ENCODE measurements around the gene TMED3. TPM values are rescaled to one million over a fixed set of nuclear protein-coding genes. Genes with fewer than 3 reads are reported as not detected.

The TMED3 gene
- total and polyA plus RNA-seq, 12 donors = 13.0 to 38.5 (median 17.4) TPM

- DNase-seq (no peak), ATAC-seq (no peak)
- no peak overlapping the region for H3K4me3 ChIP-seq
- peaks cover 0 to 5% (median 0%) of the 10 kb centered on the region in 9 donors for H3K4me1 ChIP-seq
- H3K27ac ChIP-seq = no peak overlapping the region
- no peaks in the 10 kb centered on the region for H3K27me3 ChIP-seq
- no peaks in the 10 kb centered on the region for H3K36me3 ChIP-seq
- no peak for TF ChIP-seq CTCF (IDR thresholded peaks at IDR 0.05)
- WGBS, 2 donors = 85 to 89% methylated on average over 1 of the region's 1 CpG
- intact Hi-C loops (cut with DNase I) = no loop called here
- H3K9me3 ChIP-seq = no peaks in the 10 kb centered on the region
These were observed 41.3 kb downstream of the TMED3 start for GRCh38 chr15:79352206-79352605.

- no peak for ATAC-seq
- Histone ChIP-seq H3K36me3 (no peaks in the 10 kb centered on the region), H3K9me3 (no peaks in the 10 kb centered on the region), H3K27ac (no peak overlapping the region), H3K27me3 (peaks cover 0 to 3% (median 0%) of the 10 kb centered on the region in 7 donors), H3K4me3 (no peak overlapping the region), H3K4me1 (no peaks in the 10 kb centered on the region)
- WGBS, 2 donors = 94% methylated on average over 3 of the region's 3 CpGs
- intact Hi-C loops (cut with DNase I) = no loop called here
- no peak for DNase-seq
- no peak for TF ChIP-seq CTCF (IDR thresholded peaks at IDR 0.05)
These were observed 46.7 kb downstream of the TMED3 start for GRCh38 chr15:79357566-79357965.

- no peaks in the 10 kb centered on the region for H3K4me1 ChIP-seq
- H3K27me3 ChIP-seq = peaks cover 0 to 3% (median 0%) of the 10 kb centered on the region in 7 donors
- no peak overlapping the region for H3K4me3 ChIP-seq
- no peaks in the 10 kb centered on the region for H3K36me3 ChIP-seq
- DNase-seq = no peak
- no peak for TF ChIP-seq CTCF (IDR thresholded peaks at IDR 0.05)
- intact Hi-C loops (cut with DNase I) = no loop called here
- no peaks in the 10 kb centered on the region for H3K9me3 ChIP-seq
- WGBS, 2 donors = 74 to 80% methylated on average over 3 of the region's 3 CpGs
- no peak overlapping the region for H3K27ac ChIP-seq
- no peak for ATAC-seq
These were observed 47.2 kb downstream of the TMED3 start for GRCh38 chr15:79358069-79358468.

GRCh38 chr15:79364571-79365240 is 53.8 kb downstream of the TMED3 start:
- no peak for DNase-seq
- peak in 1 of 9 donors; percentile 15 for TF ChIP-seq CTCF (IDR thresholded peaks at IDR 0.05)
- intact Hi-C loops (cut with DNase I) = no loop called here
- H3K9me3 ChIP-seq = no peaks in the 10 kb centered on the region
- no peaks in the 10 kb centered on the region for H3K4me1 ChIP-seq
- 82 to 87% methylated on average over 9 of the region's 9 CpGs for WGBS, 2 donors
- no peak for ATAC-seq
- no peak overlapping the region for H3K27ac ChIP-seq
- peaks cover 0 to 11% (median 0%) of the 10 kb centered on the region in 7 donors for H3K27me3 ChIP-seq
- H3K4me3 ChIP-seq = no peak overlapping the region
- H3K36me3 ChIP-seq = no peaks in the 10 kb centered on the region
